LNCaP clone FGC (cell line): ENCODE data around the gene CALHM5.

Source experiments
- DNase-seq: peaks from one replicate; pipeline ENCODE4 v3.0.0-alpha.2; 2011; ENCODE audit warnings: low read depth
- H3K4me3 ChIP-seq: 2 replicates; pipeline ENCODE4 v1.5.1; 2011; ENCODE audit warnings: mild to moderate bottlenecking, low read depth, low read length, control low read depth
- CTCF ChIP-seq: IDR thresholded peaks from 2 replicates; pipeline ENCODE4 v1.5.1; 2012; ENCODE audit warnings: mild to moderate bottlenecking; ENCODE audit not compliant: control insufficient read depth, insufficient read depth; ENCODE audit errors: extremely low read depth

The CALHM5 gene

GRCh38 chr6:116564921-116565872 lies 53.8 kb downstream of the CALHM5 start:
- no peak overlapping the region for H3K4me3 ChIP-seq
- no peak for DNase-seq
- TF ChIP-seq CTCF = no peak

GRCh38 chr6:116568111-116568510 lies 56.7 kb downstream of the CALHM5 start:
- no peak overlapping the region for H3K4me3 ChIP-seq
- TF ChIP-seq CTCF = no peak
- no peak for DNase-seq

- no peak for TF ChIP-seq CTCF
- H3K4me3 ChIP-seq = no peak overlapping the region
- DNase-seq = no peak
These were observed 57.6 kb downstream of the CALHM5 start for GRCh38 chr6:116568821-116569755.

- DNase-seq = peak; percentile 99
- H3K4me3 ChIP-seq = peak within 1 kb of the TSS; percentile 98
- peak; percentile 25; the same call in 1 of the 2 replicates for TF ChIP-seq CTCF
These were observed 59.6 kb downstream of the CALHM5 start, which contains the start of gene RWDD1 for GRCh38 chr6:116570856-116571682. TSS of gene RWDD1 (plus strand) at chr6:116571504. CDS start at chr6:116571583, 79 bp downstream.

GRCh38 chr6:116571683-116572000 lies 60.2 kb downstream of the CALHM5 start:
- TF ChIP-seq CTCF = no peak
- peak overlapping the region; percentile 98 for H3K4me3 ChIP-seq
- DNase-seq = no peak

- no peak for TF ChIP-seq CTCF
- peak overlapping the region; percentile 98 for H3K4me3 ChIP-seq
- no peak for DNase-seq
These were observed 60.7 kb downstream of the CALHM5 start for GRCh38 chr6:116572162-116572561.
